Cerebellar nuclear complex (tissue), 1 donor: ENCODE measurements around the gene ALPK1.

ENCODE experiments used
- DNase-seq, 2 experiments: peaks; one replicate each; lab custom pipeline; 2025; lab: John Stamatoyannopoulos, UW

The ALPK1 gene

DNA sequence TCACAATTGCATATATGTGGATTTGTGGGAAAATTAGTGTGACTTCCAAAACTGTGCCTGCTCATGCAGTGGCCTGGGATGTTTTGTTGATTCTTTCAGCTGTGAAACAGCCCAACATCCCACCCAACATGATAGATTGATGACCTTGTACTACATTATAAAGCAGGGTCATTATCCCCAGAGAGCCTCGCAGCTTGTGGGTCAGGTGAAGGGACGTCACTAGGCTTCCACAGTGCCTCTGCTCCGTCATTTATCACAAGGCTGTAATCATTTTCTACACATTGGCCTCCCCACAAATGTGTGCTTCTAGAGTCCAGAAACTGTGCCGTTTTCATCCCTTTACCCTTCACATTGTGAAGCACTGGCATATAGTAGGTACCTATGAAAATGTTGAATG, 31.6 kb downstream of the ALPK1 start:
- DNase-seq = no peak

- no peak for DNase-seq
These were observed 32.7 kb downstream of the ALPK1 start for GRCh38 chr4:112329672-112330375.

DNA sequence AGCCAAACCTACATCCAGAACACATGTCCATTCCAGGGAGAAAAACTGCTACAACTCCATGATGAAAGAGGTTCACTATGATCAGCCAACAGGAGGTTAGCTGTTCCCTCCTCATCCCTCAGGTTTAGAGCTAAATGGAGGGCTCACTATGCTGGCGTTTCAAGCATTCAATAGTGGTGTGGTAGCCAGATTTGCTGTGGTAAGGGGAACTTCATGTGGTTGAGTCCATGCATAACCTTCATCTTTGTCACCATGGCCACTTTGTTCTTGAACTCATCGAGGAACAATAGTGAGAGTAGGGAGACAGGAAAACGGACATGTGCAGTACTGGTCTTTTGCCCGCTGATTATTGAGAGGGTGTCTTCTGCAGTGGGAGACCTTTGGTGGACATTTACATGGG, 33.8 kb downstream of the ALPK1 start:
- DNase-seq = no peak

- no peak for DNase-seq
These were observed 35.2 kb downstream of the ALPK1 start for GRCh38 chr4:112332398-112332797.

DNA sequence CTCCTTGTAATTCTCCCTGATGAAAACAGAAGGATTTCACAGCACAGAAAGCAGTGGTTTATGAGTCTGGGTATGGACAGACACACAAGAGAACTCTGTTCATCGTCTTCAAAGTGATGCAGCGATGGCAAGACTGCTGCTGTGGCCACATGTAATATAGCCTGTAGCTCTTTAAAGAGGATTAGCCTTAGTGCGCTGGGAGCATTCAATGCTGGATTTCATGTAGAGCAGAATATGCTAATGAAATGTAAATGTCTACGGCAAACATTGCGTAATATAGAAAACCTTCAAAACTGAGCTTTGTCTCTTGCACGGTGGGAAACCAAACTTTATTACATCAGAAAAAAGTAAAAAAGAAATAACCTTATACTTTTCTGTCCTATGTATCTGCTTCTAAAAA, 42.9 kb downstream of the ALPK1 start:
- no peak for DNase-seq

- no peak for DNase-seq
These were observed 43.9 kb downstream of the ALPK1 start for GRCh38 chr4:112341033-112341432.

DNA sequence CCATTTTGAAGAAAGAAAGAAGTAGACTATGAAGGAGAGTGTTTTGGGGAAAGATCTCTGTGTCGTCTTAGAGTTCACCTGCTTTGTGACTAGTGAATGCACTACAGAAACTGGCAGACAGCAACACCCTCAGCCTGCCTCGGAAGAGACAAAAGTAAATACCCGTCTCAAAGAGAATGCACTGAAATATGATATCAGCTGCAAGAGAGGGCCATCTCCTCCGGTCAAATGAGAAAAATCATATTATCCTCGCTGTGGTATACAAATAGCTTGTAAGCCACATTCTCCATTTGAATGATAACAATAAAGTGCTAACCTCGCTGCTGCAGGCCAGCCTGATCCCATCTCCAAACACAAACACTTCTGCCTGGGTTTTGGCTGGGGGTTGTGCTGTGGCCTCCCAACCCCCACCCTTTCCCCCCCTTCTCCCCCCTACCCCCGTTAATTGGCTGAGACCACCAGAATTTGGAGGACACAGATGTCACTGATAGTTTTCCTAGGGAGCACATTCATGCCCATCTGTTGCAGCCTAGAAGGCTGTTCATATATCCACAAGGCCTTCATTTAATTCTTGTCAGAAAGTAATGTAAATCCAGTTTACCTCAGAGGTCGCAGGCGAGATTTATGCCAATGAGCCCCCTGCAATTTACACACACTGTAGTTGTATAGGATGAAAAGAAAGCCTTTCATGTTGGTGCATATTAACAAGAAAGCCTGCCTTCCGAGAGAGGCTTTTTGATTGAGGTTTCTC, 46.3 kb downstream of the ALPK1 start:
- DNase-seq = no peak

- DNase-seq = no peak
These were observed 51.5 kb downstream of the ALPK1 start for GRCh38 chr4:112348488-112349158.

DNA sequence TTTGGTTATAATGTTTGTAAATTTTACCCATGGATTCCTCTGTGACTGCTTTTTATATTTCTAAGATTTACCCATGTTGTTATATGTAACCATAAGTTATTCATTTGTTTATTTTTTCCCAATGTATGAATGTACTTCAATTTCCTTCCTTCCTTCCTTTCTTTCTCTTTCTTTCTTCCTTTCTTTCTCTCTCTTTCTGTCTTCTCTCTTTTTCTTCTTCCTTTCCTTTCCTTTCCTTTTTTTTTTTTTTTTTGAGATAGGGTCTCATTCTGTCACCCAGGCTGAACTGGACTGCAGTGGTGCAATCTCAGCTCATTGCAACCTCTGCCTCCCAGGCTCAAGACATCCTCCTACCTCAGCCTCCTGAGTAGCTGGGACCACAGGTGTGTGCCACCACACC, 55.6 kb downstream of the ALPK1 start:
- DNase-seq = no peak

DNA sequence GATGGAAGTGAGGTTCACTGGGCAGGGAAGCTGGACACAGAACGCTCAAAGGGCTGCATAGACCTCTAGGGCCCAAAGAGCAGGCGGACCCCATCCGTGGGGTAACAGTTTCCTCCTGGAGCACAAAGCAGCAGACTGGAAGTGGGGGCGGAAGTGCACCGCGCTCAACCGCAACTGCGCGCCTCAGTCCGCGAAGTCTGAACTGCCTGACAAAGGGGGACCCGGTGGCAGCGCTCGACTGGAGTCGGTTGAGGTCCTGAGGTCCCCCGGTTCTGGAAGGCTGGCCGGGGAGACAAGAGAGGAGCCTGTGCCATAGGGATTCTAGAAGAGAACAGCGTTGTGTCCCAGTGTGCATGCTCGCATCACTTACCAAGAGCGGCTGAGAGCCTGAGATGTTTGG, 58.5 kb downstream of the ALPK1 start:
- no peak for DNase-seq

- no peak for DNase-seq
These were observed 60.3 kb downstream of the ALPK1 start for GRCh38 chr4:112357453-112357852.

GRCh38 chr4:112357897-112358296, 60.7 kb downstream of the ALPK1 start:
- DNase-seq = no peak

GRCh38 chr4:112358415-112358814, 61.2 kb downstream of the ALPK1 start:
- DNase-seq = no peak

DNA sequence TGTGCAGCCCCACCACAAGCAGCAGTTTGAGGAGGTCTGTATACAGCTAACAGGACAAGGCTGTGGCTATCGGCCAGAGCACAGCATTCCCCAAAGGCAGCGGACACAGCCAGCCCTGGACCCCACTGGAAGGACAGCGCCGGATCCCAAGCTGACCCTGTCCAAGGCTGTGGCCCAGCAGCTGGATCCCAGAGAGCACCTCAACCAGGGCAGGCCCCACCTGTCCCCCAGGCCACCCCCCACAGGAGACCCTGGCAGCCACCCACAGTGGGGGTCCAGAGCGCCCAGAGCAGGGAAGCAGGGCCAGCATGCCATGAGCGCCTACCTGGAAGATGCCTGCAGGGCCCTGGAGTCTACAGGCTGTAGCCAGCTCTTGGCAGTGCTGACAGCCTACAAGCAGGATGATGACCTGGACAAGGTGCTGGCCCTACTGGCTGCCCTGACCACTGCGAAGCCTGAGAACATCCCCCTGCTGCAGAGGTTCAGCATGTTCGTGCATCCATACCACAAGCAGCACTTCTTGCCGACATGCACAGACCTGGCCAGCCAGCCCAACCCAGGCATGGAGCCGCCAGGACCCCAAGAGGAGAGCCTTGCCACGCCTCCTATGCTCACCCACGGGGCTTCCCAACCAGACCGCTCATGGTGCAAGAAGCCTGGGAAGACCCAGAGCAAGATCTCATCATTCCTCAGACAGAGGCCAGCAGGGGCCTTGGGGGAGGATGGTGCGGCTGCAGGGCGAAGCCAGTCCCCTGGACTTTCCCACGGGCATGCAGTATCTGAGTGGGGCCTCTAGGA, 62.0 kb downstream of the ALPK1 start:
- no peak for DNase-seq

DNA sequence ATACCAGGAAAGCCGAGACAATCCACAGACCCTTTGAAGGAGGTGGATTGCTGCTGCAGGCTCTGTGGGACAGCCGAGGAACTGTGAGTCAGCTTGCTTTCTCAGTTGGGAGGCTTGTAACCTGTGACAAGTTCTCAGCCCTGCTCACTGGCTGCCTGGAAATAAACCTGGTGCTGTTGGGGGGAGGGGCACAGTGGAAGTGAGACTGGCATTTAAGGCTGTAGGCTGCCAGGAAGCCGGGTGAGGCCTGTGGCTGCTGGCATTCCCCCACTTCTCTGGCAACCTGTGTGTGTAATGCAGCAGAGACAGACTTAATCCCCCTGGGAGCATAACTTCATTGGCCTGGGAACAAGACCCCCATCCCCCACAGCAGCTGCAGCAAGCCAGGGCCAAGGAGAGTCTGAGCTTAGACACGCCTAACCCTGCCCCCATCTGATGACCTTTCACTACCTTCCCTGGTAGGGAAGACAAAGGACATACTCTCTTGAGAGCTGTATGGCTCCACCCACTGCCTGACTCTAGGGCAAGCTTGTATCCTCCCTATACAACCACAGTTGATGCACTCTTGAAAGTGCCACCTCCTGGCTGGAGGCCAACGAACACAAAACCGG, 64.1 kb downstream of the ALPK1 start:
- DNase-seq = no peak

DNA sequence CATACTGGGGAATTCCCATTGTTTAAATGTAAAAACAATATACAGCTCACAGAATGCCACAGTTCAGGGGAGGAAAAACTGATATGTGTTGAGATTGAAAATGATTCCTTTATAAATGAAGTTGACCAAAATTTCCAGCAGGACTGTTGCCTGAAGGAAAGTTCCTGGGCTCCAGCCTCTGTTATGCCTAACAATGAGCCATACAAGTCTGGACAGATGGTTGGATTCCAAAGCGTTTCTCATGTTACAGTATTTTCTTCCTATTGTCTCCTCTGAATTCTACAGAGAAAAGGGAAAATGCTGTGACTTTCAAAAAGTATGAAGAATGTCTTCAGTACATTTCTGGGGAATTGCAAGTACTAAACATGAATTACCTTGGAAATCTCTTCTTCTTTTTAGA, 73.3 kb downstream of the ALPK1 start:
- no peak for DNase-seq

- DNase-seq = no peak
These were observed 74.2 kb downstream of the ALPK1 start for GRCh38 chr4:112371361-112371760.

DNA sequence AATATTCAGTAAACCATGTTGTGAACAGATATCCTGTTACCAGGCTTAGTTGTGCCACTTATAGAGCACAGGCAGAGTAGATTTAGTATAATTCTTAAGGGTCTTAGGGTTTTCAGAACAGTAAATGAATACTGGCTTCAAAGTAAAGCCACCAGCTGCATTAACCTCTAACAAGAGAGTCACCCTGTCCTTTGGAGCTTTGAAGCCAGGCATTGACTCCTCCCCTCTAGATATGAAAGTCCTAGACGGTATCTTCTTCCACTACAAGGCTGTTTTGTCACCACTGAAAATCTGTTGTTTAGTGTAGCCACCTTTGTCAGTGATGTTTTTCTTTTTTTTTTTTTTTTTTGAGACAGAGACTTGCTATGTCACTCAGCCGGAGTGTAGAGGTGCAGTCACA, 77.7 kb downstream of the ALPK1 start:
- DNase-seq = no peak

DNA sequence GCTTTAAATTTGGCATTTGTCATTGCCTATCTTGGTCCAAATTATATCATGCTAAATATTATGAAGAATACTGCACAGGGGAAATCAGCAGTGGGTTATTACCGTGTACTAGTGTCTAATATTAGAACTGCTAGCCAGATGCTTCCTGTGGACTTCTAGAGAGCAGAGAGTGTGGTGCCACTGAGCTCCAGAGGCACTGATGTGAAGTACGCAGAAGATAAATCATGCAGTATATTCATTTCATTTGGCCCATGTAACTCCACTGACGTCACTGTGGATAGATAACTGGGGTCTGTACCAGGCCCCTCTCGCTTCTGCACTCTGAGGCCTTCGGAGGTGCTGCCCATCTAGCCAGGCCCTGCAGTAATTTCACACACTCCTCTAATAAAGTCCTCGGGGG, 80.0 kb downstream of the ALPK1 start:
- no peak for DNase-seq

GRCh38 chr4:112377594-112378242, 80.5 kb downstream of the ALPK1 start:
- DNase-seq = no peak

- no peak for DNase-seq
These were observed 81.1 kb downstream of the ALPK1 start for GRCh38 chr4:112378243-112378620.
